ENCODE data around the gene KRTAP24-1.

Gene KRTAP24-1

GRCh38 chr21:30240661-30241060 is 42.1 kb downstream of the KRTAP24-1 start:
- no peaks in the 10 kb centered on the region for H3K36me3 ChIP-seq (ENCODE audit: control insufficient read depth in 2 of 2, insufficient read depth in 2 of 2, low read length in 2 of 2)
- H3K9ac ChIP-seq (ENCODE audit: low read depth in 1 of 2, low read length in 2 of 2) = no peak overlapping the region

GRCh38 chr21:30238168-30238567 is 44.6 kb downstream of the KRTAP24-1 start:
- H3K9ac ChIP-seq (ENCODE audit: low read depth in 1 of 2, low read length in 2 of 2) = no peak overlapping the region
- no peaks in the 10 kb centered on the region for H3K36me3 ChIP-seq (ENCODE audit: control insufficient read depth in 2 of 2, insufficient read depth in 2 of 2, low read length in 2 of 2)
- peaks cover 0 to 13% of the 10 kb centered on the region in 2 donors for H3K4me1 ChIP-seq (ENCODE audit: control insufficient read depth in 2 of 2, insufficient read depth in 2 of 2, low read length in 2 of 2)
- no peak overlapping the region for H3K4me3 ChIP-seq (ENCODE audit: low read length in 2 of 2)
- no peaks in the 10 kb centered on the region for H3K9me3 ChIP-seq (ENCODE audit: control insufficient read depth in 2 of 2, low read length in 2 of 2)
- no peaks in the 10 kb centered on the region for H3K27me3 ChIP-seq (ENCODE audit: control insufficient read depth in 2 of 2, insufficient read depth in 2 of 2, low read length in 2 of 2)
- H3K27ac ChIP-seq (ENCODE audit: low read depth in 2 of 2, low read length in 2 of 2) = no peak overlapping the region

More at GRCh38 chr21:30240661-30241060, 42.1 kb downstream of the KRTAP24-1 start:
- no peak overlapping the region for H3K4me3 ChIP-seq (ENCODE audit: low read length in 2 of 2)
- H3K27ac ChIP-seq (ENCODE audit: low read depth in 2 of 2, low read length in 2 of 2) = no peak overlapping the region
- no peaks in the 10 kb centered on the region for H3K27me3 ChIP-seq (ENCODE audit: control insufficient read depth in 2 of 2, insufficient read depth in 2 of 2, low read length in 2 of 2)
- no peaks in the 10 kb centered on the region for H3K9me3 ChIP-seq (ENCODE audit: control insufficient read depth in 2 of 2, low read length in 2 of 2)
- H3K4me1 ChIP-seq (ENCODE audit: control insufficient read depth in 2 of 2, insufficient read depth in 2 of 2, low read length in 2 of 2) = no peaks in the 10 kb centered on the region

GRCh38 chr21:30234643-30235042 is 48.1 kb downstream of the KRTAP24-1 start:
- no peak overlapping the region for H3K27ac ChIP-seq (ENCODE audit: low read depth in 2 of 2, low read length in 2 of 2)

GRCh38 chr21:30234050-30234449 is 48.7 kb downstream of the KRTAP24-1 start:
- peaks cover 0 to 19% of the 10 kb centered on the region in 2 donors for H3K4me1 ChIP-seq (ENCODE audit: control insufficient read depth in 2 of 2, insufficient read depth in 2 of 2, low read length in 2 of 2)
- no peaks in the 10 kb centered on the region for H3K9me3 ChIP-seq (ENCODE audit: control insufficient read depth in 2 of 2, low read length in 2 of 2)
- H3K9ac ChIP-seq (ENCODE audit: low read depth in 1 of 2, low read length in 2 of 2) = no peak overlapping the region
- peak overlapping the region; percentile 31 to 43 for H3K27ac ChIP-seq (ENCODE audit: low read depth in 2 of 2, low read length in 2 of 2)
- H3K36me3 ChIP-seq (ENCODE audit: control insufficient read depth in 2 of 2, insufficient read depth in 2 of 2, low read length in 2 of 2) = no peaks in the 10 kb centered on the region
- H3K27me3 ChIP-seq (ENCODE audit: control insufficient read depth in 2 of 2, insufficient read depth in 2 of 2, low read length in 2 of 2) = no peaks in the 10 kb centered on the region
- H3K4me3 ChIP-seq (ENCODE audit: low read length in 2 of 2) = peak overlapping the region; percentile 5 to 30

More at GRCh38 chr21:30234643-30235042, 48.1 kb downstream of the KRTAP24-1 start:
- Histone ChIP-seq H3K9ac (ENCODE audit: low read depth in 1 of 2, low read length in 2 of 2) (no peak overlapping the region), H3K36me3 (ENCODE audit: control insufficient read depth in 2 of 2, insufficient read depth in 2 of 2, low read length in 2 of 2) (no peaks in the 10 kb centered on the region), H3K4me3 (ENCODE audit: low read length in 2 of 2) (peak overlapping the region in 1 of 2 donors; percentile 5), H3K9me3 (ENCODE audit: control insufficient read depth in 2 of 2, low read length in 2 of 2) (no peaks in the 10 kb centered on the region), H3K4me1 (ENCODE audit: control insufficient read depth in 2 of 2, insufficient read depth in 2 of 2, low read length in 2 of 2) (peaks cover 0 to 19% of the 10 kb centered on the region in 2 donors), H3K27me3 (ENCODE audit: control insufficient read depth in 2 of 2, insufficient read depth in 2 of 2, low read length in 2 of 2) (no peaks in the 10 kb centered on the region)

- peak overlapping the region; percentile 31 to 43 for H3K27ac ChIP-seq (ENCODE audit: low read depth in 2 of 2, low read length in 2 of 2)
These were observed 49.3 kb downstream of the KRTAP24-1 start for GRCh38 chr21:30233228-30234020.

GRCh38 chr21:30232011-30232410 is 50.7 kb downstream of the KRTAP24-1 start:
- Histone ChIP-seq H3K27ac (ENCODE audit: low read depth in 2 of 2, low read length in 2 of 2) (no peak overlapping the region), H3K4me1 (ENCODE audit: control insufficient read depth in 2 of 2, insufficient read depth in 2 of 2, low read length in 2 of 2) (peaks cover 4 to 32% of the 10 kb centered on the region in 2 donors), H3K36me3 (ENCODE audit: control insufficient read depth in 2 of 2, insufficient read depth in 2 of 2, low read length in 2 of 2) (no peaks in the 10 kb centered on the region), H3K4me3 (ENCODE audit: low read length in 2 of 2) (no peak overlapping the region), H3K27me3 (ENCODE audit: control insufficient read depth in 2 of 2, insufficient read depth in 2 of 2, low read length in 2 of 2) (no peaks in the 10 kb centered on the region), H3K9me3 (ENCODE audit: control insufficient read depth in 2 of 2, low read length in 2 of 2) (no peaks in the 10 kb centered on the region), H3K9ac (ENCODE audit: low read depth in 1 of 2, low read length in 2 of 2) (no peak overlapping the region)

More at GRCh38 chr21:30233228-30234020, 49.3 kb downstream of the KRTAP24-1 start:
- no peaks in the 10 kb centered on the region for H3K27me3 ChIP-seq (ENCODE audit: control insufficient read depth in 2 of 2, insufficient read depth in 2 of 2, low read length in 2 of 2)
- H3K9ac ChIP-seq (ENCODE audit: low read depth in 1 of 2, low read length in 2 of 2) = no peak overlapping the region
- H3K9me3 ChIP-seq (ENCODE audit: control insufficient read depth in 2 of 2, low read length in 2 of 2) = no peaks in the 10 kb centered on the region
- peaks cover 0 to 19% of the 10 kb centered on the region in 2 donors for H3K4me1 ChIP-seq (ENCODE audit: control insufficient read depth in 2 of 2, insufficient read depth in 2 of 2, low read length in 2 of 2)
- H3K4me3 ChIP-seq (ENCODE audit: low read length in 2 of 2) = peak overlapping the region; percentile 10 to 57
- no peaks in the 10 kb centered on the region for H3K36me3 ChIP-seq (ENCODE audit: control insufficient read depth in 2 of 2, insufficient read depth in 2 of 2, low read length in 2 of 2)

All from mucosa of rectum (tissue), 2 donors.